Astrocyte of the cerebellum (primary cell): ENCODE measurements around the gene WFDC10A.

Source experiments
- DNase-seq: peaks from one replicate; pipeline ENCODE4 v3.0.0-alpha.2; 2011; ENCODE audit warnings: low read depth
- H3K4me3 ChIP-seq: 2 replicates; pipeline ENCODE4 v1.5.1; 2011; ENCODE audit warnings: mild to moderate bottlenecking, low read depth, low read length, moderate library complexity
- CTCF ChIP-seq: IDR thresholded peaks from 2 replicates; pipeline ENCODE4 v1.5.1; 2012; ENCODE audit warnings: low read length, low read depth, moderate library complexity, mild to moderate bottlenecking; ENCODE audit errors: missing control alignments
- in situ Hi-C: cut with HindIII; loops from 2 replicates; pipeline ENCODE4 v1.10.0; 2017; ENCODE audit warnings: low sequenced_read_pairs

Gene WFDC10A

DNA sequence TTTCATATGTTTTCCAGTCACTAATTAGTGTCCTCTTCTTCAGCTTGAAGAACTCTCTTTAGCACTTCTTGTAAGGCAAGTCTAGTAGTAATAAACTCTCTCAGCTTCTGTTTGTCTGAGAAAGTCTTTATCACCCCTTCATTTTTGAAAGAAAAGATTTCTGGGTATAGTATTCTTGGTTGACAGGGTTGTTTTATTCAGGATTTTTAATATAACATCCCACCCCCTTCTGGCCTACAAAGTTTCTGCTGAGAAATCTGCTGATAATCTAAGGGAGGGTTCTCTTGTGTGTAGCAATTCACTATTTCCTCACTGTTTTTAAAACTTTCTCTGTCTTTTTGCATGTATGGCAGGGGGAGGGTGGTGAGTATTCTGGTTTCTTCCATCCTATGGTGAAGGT lies 50.1 kb downstream of the WFDC10A start:
- H3K4me3 ChIP-seq, result no peak overlapping the region
- no peak for DNase-seq
- TF ChIP-seq CTCF, result no peak
- in situ Hi-C loops, result no loop called here
